HG03108 (cell line): ENCODE results near the gene SOAT2.

ENCODE experiments used
- ATAC-seq: cut with Tn5 transposase; IDR thresholded peaks from one replicate; pipeline ENCODE4 v1.9.1; 2021; ENCODE audit warnings: moderate library complexity; ENCODE audit not compliant: unreplicated experiment

SOAT2 gene

DNA sequence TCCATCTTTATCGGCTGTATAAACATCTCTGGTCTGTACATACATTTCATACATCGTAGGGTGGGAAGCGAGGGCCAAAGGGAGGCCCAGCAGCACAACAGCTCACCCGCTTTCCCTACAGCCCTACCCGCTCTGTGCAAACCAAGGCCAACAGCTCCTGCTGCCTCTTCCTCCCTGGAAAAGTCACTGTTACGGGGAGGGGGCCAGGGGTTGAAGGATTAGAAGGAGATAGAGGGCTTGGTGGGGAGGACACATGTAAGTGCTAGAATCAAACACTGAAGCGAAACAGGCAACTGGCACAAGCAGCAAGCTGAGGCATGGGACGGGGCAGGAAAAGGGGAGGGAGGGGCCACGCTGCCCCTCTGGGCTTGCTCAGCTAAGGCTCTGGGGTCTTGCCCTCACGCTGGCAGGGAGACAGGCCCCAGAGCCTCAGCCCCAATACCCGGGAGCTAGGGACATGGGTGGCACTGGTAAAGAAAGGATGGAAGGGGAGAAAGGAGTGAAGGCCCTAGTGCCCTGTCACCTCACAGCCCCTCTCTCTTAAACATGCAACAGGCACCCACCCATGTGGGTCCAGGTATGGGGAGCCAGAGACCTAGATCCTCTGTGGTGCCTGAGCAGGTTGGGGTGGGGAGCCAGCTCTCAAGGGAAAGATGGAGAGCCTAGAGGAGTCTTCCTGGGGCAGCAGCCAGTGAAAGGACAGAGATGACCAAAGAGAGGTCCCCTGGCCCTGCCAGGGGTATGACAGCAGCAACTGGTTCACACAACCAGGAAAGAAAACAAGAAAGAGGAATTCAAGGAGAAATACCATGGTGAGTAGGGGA lies 38.5 kb upstream of the SOAT2 start:
- ATAC-seq: no peak

GRCh38 chr12:53065470-53065869 lies 37.8 kb upstream of the SOAT2 start:
- no peak for ATAC-seq

DNA sequence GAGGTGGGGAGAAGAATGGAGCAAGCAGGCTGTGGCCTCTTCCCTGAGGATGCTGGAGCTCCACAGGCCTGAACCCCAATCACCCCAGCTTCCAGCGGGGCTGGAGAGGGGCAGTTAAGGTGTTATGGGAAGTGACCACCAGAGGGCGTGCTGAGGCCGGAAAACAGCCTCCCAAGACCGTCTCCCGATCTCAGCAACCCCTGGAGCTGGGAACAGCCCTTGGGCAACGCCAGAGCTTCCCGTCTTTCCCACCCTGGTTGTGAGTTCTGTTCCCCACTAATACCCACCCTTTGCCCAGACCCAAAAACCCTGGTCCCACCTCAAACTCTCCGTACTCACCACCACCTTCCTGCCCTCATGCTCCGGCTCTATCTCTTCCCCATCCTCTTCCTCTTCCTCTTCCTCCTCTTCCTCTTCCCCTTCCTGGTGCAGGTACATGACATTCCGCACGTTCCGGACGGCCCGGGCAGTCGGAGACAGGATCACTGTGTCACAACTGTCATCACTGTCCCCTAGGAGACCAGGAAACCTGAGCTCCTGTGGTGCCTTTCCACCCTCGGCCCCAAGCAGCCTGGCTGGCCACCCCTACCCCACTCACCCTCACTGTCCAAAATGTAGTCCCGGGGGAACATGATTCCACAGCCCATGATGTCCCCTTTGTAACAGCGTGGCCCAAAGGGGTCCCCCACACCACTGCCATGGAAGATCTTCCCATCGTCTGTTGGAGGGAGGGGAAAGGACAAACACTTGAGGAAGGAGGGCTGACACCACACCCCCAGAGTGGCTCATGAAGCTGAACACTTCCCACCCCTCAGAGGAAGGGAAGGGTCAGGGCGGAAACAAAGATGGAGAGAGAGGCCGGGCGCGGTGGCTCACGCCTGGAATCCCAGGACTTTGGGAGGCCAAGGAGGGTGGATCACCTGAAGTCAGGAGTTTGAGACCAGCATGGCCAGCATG lies 37.0 kb upstream of the SOAT2 start:
- ATAC-seq: no peak

- ATAC-seq: no peak
These were observed 36.0 kb upstream of the SOAT2 start for GRCh38 chr12:53067074-53067992.

GRCh38 chr12:53067993-53068770 lies 35.1 kb upstream of the SOAT2 start:
- no peak for ATAC-seq

- ATAC-seq: no peak
These were observed 34.3 kb upstream of the SOAT2 start for GRCh38 chr12:53068811-53069585.

DNA sequence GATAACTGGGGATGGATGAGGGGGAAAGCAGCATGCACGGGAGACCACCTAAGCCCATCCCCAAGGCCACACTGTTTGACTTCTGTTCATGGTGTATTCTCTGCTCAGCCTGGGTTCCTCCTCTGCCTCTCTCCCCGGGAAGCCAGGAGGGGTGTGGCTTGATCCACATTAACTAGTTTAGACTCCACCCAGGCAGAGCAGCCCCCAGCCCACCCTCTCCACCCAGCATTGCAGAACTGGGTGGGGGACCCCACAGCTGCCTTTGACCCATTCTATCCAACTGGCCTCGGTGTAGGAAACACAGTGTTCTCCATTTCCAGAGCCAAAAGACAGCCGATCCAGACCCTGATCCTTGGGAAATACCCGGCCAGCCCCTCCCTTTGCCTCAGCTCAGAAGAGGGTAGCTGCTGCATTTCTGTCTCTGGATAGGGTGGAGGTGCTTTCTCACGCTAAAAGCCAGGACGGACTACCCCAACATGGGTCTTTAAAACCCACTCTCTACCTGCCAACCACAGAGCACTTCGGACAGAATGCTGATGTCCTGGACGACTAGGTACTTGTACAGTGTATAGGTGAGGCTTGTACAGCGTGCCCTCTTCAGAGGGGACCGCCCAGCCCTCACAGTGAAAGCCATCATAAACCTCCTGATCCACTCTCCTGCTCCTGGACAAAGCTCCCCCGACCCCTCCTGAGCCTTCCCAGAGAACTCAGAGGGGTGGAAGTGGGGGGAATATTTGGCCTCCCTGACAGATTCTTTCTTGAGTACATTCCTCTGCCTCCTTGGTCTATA lies 33.5 kb upstream of the SOAT2 start:
- no peak for ATAC-seq

DNA sequence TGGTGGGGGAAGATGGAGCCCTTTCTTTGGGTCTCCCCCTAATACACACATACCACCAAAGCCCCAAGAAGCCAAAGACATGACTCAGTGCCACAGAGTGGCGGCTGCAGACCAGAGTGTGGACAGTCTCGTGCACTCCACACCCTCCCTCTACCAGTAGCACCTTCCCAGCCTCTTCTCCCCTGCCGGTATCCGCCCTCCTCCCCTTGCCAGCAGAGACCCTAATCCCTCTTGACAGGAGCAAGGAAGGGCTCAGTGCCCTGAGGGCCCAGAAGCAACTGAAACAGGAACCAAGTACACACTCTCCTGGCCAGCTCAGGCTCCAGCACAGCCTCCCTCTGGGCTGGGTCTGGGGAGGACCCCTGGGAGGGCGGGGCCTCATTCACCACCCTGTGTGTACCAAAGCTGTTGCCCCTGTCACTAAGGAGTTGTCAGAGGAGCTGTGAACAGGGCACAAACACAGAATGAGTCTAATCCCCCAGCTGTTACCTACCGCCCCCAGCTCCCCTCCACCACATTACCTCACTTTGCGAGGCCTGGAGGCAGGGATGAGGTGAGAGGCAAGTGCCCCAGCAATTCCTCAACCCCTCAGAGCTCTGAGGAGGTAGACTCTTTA lies 32.3 kb upstream of the SOAT2 start:
- ATAC-seq: no peak

DNA sequence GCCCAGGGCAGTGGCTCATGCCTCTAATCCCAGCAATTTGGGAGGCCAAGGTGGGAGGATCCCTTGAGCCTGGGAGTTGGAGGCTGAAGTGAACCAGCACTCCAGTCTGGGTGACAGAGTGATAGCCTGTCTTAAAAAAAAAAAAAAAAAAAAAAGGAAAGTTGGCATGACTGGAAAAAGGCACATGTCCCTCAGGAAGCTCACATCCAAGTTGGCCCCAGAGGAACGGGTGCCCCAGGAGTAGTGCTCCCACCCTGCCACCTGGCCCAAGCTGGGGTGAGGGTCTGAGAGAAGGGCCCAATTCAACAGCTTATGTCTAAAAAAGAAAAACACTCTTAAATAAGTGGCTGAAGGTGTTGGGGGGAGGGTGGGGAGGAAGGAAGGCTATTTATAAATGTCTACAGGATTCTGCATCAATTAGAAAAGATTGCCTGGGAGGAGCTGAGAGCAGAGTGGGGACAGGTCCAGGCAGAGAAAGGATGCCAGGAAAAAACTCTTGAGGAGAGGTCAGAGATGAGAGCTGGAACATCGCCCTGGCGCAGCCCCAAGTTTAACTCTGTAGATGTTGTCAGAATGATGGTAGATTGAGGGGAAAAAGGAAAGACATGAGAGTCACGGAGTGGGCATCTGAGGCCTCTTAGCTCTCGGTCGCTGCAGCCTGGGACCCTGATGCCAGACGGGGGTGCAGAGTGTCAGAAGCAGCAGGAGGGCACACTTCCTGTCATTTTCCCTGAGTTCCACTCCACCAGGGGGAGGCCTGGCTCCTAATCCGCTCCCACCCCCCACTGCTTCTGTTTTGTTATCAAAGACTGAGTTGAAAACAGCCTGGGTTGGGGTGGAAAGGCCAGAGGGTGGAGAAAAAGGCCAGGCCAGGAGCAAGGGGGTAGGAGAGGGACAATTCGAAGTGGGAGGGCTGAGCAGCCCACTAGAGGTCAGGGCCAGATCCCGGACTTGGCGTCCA lies 31.4 kb upstream of the SOAT2 start:
- no peak for ATAC-seq

DNA sequence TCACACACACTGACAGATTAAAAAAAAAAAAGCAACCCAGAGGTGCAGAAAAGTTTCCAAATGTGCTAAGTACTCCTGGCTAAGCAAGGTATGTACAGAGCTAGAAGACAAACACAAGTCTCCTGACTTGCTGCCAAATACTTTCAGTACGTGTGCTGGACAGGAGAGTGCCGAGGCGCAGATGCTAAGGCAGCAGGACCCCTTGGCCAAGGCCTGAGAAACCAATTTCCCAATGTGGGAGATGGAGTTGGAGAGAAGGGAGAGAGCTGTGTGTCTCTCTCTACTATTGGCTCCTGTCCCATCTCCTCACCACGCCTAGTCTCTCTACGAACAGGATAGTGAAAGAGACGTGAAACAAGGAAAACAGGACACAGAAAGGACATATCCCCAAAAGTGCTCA lies 29.4 kb upstream of the SOAT2 start:
- ATAC-seq: no peak

DNA sequence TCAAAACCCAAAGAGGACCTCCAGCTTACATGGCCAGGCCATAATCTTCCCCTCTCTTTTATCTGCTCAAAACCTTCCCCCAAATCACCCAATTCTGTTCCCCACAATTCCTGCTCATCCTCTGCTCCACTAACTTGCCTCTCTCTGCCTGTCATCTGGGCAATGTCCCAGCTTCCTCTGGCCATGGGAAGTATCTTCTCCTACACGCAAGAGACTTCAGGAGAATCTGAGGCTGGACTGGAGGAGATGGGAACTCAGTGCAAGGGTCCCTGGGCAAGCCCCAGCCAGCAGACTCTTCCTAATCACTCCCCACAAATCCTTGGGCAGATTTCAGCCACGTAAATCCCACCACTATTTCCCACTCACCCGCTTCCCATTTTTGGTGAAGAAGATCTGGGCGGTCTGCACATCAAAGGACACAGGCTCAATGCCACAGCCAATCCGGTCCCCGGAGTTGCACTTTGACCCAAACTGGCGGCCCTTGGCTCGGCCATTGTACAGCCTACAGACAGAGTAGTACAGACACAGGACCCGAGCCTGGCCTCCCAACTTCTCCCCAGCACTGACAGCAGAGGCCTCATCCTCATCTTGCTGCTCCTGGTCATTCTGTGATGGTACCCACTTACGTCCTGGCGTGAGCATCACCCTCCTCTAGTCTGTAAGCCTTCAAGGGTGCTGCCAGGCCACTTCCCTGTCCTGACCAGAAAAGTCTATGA lies 28.8 kb upstream of the SOAT2 start:
- ATAC-seq: no peak

DNA sequence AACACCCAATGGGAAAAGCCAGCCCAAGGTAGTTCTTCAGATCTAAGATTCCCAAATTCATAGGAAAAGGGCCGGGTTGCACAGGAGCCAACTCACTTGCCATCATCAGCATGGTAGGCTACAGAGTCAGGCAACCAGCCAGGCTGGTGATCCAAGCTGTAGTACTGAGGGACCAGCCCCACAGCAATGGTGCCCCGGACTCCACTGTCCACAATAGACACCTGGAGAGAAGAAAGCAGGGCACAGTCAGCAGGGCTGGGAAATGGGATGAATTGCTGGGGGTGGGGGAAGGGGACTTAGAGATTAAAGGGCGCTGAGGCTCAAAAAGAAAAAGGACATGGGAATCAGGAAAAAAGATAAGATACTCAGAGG lies 28.3 kb upstream of the SOAT2 start:
- no peak for ATAC-seq

- ATAC-seq: no peak
These were observed 26.8 kb upstream of the SOAT2 start for GRCh38 chr12:53076461-53076860.

GRCh38 chr12:53077030-53077429 lies 26.3 kb upstream of the SOAT2 start:
- no peak for ATAC-seq

GRCh38 chr12:53078425-53079225 lies 24.7 kb upstream of the SOAT2 start:
- ATAC-seq: peak; percentile 6
